ENCODE measurements around the gene CELSR1.

The CELSR1 gene

GRCh38 chr22:46419754-46420571, 117.5 kb downstream of the CELSR1 start:
- no peak for TF ChIP-seq CTCF (IDR thresholded peaks at IDR 0.05)
- Histone ChIP-seq H3K27ac (no peak overlapping the region), H3K4me3 (no peak overlapping the region)
- no peak for DNase-seq (ENCODE audit: low spot score)

- Histone ChIP-seq H3K4me3 (no peak overlapping the region), H3K27ac (no peak overlapping the region)
- no peak for TF ChIP-seq CTCF (IDR thresholded peaks at IDR 0.05)
- DNase-seq (ENCODE audit: low spot score): no peak
Measured at GRCh38 chr22:46418827-46419226, 118.6 kb downstream of the CELSR1 start.

- Histone ChIP-seq H3K4me3 (no peak overlapping the region), H3K27ac (no peak overlapping the region)
- no peak for DNase-seq (ENCODE audit: low spot score)
- TF ChIP-seq CTCF (IDR thresholded peaks at IDR 0.05): no peak
Measured at GRCh38 chr22:46417769-46418168, 119.7 kb downstream of the CELSR1 start.

GRCh38 chr22:46416891-46417580, 120.4 kb downstream of the CELSR1 start:
- no peak for DNase-seq (ENCODE audit: low spot score)
- H3K4me3 ChIP-seq: no peak overlapping the region
- no peak for TF ChIP-seq CTCF (IDR thresholded peaks at IDR 0.05)
- no peak overlapping the region for H3K27ac ChIP-seq

- TF ChIP-seq CTCF (IDR thresholded peaks at IDR 0.05): no peak
- no peak overlapping the region for H3K27ac ChIP-seq
- H3K4me3 ChIP-seq: no peak overlapping the region
- no peak for DNase-seq (ENCODE audit: low spot score)
Measured at GRCh38 chr22:46416520-46416871, 120.9 kb downstream of the CELSR1 start.

GRCh38 chr22:46415776-46416519, 121.5 kb downstream of the CELSR1 start:
- no peak overlapping the region for H3K4me3 ChIP-seq
- no peak for DNase-seq (ENCODE audit: low spot score)
- no peak overlapping the region for H3K27ac ChIP-seq
- no peak for TF ChIP-seq CTCF (IDR thresholded peaks at IDR 0.05)

Data from coronary artery (tissue), 2 donors.